HG03342 (cell line): ENCODE measurements around the gene ANKRD44.

Experiments used
- ATAC-seq: cut with Tn5 transposase; IDR thresholded peaks from one replicate; pipeline ENCODE4 v1.9.1; 2021; ENCODE audit warnings: mild to moderate bottlenecking, moderate library complexity; ENCODE audit not compliant: unreplicated experiment

ANKRD44 gene

DNA sequence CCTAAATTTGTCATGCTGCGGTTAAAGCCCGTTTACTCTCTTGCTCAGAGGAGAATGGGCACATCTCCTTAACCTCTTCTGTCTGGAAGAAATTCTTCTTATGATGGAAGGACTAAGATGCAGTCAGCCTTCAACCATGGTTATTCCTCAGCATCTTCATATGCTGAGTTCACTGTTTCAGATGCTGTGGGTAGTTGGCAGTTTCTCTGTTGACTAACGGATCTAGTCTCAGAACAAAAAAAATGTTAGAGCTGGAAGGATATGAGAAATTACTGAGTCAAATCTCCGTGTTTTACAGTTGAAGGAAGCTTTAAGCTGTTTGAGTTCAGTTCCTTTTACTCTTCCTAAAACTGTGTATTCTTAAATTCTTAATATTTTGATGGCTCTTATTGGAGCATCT, 340.5 kb downstream of the ANKRD44 start:
- no peak for ATAC-seq

- no peak for ATAC-seq
These were observed 342.1 kb downstream of the ANKRD44 start for GRCh38 chr2:196968516-196968915.

GRCh38 chr2:196967775-196968174, 342.8 kb downstream of the ANKRD44 start:
- no peak for ATAC-seq

DNA sequence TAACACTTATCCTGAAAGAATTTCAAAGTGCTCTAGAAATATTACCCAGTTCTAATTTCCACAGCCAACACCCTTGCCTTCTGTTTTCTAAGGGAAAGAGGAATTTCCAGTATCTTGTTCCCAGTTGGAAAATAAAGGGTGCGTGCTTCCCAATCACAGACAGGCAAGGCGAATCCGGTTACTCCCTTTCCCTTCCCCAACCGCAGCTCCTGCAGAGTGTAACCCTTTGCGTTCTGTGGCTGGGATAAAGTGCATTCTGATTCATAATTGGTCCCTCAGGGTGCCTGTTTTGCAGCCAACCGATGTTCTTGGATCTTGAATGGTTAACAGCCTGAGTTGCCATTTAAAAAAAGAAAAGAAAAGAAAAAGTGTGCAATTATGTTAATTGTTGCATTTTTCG, 343.5 kb downstream of the ANKRD44 start:
- no peak for ATAC-seq

- ATAC-seq: no peak
These were observed 344.5 kb downstream of the ANKRD44 start for GRCh38 chr2:196966061-196966460.

DNA sequence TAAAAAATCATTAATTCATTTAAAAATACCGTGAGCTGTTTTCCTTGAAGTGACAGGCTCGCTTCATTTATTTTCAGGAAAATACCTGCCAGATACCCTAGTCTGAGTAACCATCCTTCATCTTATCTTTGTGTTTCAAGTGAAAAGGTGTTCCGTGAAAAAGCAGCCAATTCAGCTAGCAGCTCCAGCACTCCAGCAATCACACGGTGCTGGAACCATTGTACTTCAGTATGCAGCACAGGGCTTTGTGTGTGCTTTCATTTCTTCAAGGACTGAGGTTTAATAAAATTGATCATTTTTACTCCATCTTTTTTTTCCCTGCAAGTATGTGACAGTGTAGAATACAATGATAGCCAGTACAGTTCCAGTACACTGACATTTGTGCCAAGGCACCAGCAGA, 344.9 kb downstream of the ANKRD44 start:
- no peak for ATAC-seq

DNA sequence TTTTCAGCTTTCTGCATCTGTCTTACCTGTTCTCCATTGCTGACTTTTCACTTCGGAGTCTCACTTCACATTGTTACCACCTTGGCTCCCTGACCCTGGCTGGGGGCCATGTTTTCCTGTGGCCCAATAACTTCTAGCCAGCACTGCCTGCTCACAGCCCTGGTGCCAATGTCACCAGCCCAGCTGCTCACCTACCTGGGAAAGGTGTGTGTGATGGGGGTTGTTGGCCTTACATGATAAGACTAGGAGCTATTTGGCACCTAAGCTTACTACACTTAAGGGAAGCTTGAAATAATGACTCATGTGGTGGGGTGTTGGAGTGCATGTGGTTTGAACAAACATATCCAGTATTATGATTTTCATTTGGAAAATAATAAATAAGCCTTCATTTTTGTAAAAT, 346.6 kb downstream of the ANKRD44 start:
- ATAC-seq: no peak

GRCh38 chr2:196963043-196963442, 347.5 kb downstream of the ANKRD44 start:
- ATAC-seq: no peak

- peak; percentile 10 for ATAC-seq
These were observed 348.3 kb downstream of the ANKRD44 start for GRCh38 chr2:196962325-196962724.

DNA sequence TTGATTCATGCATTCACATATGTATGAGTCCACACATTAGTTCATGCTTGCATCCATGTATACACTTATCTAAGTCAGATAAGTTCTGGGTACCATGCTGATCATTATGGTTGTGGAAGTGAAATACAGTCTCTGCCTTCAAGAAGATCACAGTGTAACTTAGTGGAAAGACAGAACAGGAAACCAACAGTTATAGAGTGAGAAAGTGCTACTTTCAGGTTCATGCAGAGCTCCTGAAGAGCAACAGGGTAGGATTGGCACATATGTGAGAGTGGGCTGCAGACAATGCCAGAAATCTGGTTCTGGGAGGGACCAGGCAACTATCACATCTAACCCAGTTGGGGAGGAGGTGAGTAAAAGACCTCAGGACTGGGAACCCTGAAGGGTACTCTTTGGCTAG, 348.7 kb downstream of the ANKRD44 start:
- peak; percentile 97 for ATAC-seq

DNA sequence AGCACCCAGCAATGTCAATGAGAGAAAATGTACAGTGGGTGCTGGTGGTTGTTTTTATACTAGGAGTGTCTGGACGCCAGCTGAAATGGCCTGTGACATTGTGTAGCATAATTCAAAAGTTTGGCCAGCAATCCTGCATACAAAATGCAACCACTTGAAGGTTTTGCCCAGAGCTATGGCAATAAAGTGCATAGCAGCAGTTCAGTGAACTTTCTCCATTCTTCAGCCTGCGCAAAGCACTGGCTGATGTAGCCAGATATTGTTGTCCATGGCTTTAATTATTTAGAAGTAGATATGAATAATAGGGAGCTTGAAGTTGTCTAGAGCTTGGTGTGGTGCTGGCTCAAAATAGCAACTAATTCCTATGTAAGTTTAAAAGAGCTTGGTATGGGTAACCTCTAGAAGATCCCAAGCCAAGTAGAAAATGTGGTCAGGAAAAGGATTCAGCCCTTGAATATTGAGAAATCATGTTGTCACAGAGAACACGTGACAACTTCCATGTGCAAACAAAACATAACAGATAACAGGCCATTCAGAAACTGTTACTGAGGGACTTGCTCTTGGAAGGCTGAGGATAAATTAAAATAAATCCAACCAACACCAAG, 350.7 kb downstream of the ANKRD44 start:
- no peak for ATAC-seq

DNA sequence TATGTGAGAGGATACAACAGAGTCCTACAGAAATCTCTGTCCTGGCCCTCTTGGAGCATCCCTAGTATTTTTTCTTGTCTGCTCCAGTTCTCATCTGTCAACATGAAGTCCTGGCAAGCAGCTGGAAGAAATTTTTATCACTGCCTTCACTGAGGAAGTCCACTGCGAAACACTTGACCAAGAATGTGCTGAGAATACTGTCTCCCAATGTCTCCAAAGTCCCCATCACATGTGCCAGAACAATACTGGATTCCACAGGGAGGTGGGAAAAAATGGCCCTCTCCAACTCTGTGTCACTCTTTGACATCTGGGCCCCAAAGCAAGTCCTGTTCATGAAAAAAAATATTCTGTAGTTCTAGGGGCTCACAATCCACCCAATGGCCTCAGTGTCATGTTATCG, 351.3 kb downstream of the ANKRD44 start:
- ATAC-seq: no peak

- ATAC-seq: no peak
These were observed 352.6 kb downstream of the ANKRD44 start for GRCh38 chr2:196957881-196958525.

DNA sequence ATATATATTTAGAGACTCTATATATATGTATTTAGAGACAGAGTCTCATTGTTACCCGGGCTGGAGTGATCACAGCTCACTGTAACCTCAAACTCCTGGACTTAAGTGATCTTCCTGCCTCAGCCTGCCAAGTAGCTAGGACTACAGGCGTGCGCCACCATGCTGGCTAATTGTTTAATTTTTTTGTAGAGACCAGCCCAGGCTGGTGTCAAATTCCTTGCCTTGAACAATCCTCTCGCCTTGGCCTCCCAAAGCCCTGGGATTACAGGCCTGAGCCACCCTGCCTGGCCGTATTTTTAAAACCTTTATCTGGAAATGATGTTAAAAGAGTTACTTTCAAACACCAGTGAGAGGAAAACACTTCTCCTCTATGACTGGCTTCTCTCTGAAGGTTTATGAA, 353.1 kb downstream of the ANKRD44 start:
- no peak for ATAC-seq

- no peak for ATAC-seq
These were observed 354.5 kb downstream of the ANKRD44 start for GRCh38 chr2:196956069-196956468.

DNA sequence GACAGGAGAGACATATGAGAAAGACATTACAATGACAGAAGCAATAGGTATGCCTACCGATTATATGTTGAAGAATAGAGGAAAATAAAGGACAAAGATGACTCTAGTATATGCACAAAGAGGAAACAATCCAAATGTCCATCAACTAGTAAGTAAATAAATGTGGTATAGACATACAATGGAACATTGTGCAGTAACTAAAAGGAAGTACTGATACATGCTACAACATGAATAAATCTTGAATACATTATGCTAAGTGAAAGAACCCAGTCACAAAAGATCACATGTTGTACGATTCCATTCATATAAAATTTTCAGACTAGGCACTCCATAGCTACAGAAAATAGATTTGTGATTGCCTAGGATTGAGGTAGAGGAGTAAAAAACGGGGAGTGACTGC, 355.5 kb downstream of the ANKRD44 start:
- ATAC-seq: no peak

GRCh38 chr2:196954001-196954400, 356.6 kb downstream of the ANKRD44 start:
- ATAC-seq: no peak

DNA sequence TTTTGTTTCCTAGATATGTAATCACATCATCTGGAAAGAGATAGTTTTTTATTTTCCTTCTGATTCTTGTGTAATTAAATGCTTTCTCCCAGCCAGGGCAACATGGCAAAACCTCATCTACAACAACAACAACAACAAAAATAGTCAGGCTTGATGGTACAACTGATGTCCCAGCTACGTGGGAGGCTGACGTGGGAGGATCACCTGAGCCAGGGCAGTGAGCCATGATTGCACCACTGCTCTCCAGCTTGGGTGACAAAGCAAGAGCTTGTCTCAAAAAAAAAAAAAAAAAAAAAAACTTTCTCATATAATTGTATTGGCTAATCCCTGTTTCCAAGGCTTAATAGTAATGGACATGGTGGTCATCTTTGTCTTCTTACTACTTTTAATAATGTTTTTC, 357.6 kb downstream of the ANKRD44 start:
- no peak for ATAC-seq

GRCh38 chr2:196951973-196952372, 358.6 kb downstream of the ANKRD44 start:
- ATAC-seq: no peak

- ATAC-seq: no peak
These were observed 361.5 kb downstream of the ANKRD44 start for GRCh38 chr2:196949116-196949515.

- peak; percentile 94 for ATAC-seq
These were observed 366.0 kb downstream of the ANKRD44 start for GRCh38 chr2:196944570-196944969.

GRCh38 chr2:196941398-196942078, 369.0 kb downstream of the ANKRD44 start:
- ATAC-seq: no peak
